ENCODE results near the gene CYB5D1. TPM values are rescaled to one million over a fixed set of nuclear protein-coding genes. Genes with fewer than 3 reads are reported as not detected.

CYB5D1 gene
- total and polyA plus RNA-seq, 9 donors: 7.0 to 22.2 (median 16.1) TPM

- H3K27me3 ChIP-seq: no peaks in the 10 kb centered on the region
- intact Hi-C loops (cut with DNase I): no loop called here
- H3K4me1 ChIP-seq (ENCODE audit: insufficient read depth): peaks cover 17% of the 10 kb centered on the region
- no peaks in the 10 kb centered on the region for H3K36me3 ChIP-seq
- no peaks in the 10 kb centered on the region for H3K9me3 ChIP-seq
- H3K4me3 ChIP-seq: peak overlapping the region; percentile 75
- peak; percentile 34 to 62 (median 52) for DNase-seq
- H3K27ac ChIP-seq: peak overlapping the region; percentile 95 to 98
- TF ChIP-seq CTCF (IDR thresholded peaks at IDR 0.05) (no peak), EP300 (IDR thresholded peaks at IDR 0.05) (no peak), POLR2A (IDR thresholded peaks at IDR 0.05) (no peak)
- WGBS, 3 donors: 0 to 3% (median 1%) methylated on average over 47 to 87 of the region's 100 CpGs
Observed at GRCh38 chr17:7884581-7885366, 27.0 kb downstream of the CYB5D1 start.

- TF ChIP-seq POLR2A (IDR thresholded peaks at IDR 0.05) (peak; percentile 34), EP300 (IDR thresholded peaks at IDR 0.05) (no peak)
- DNase-seq: peak; percentile 64 to 79 (median 76)
- H3K36me3 ChIP-seq: no peaks in the 10 kb centered on the region
- H3K27me3 ChIP-seq: no peaks in the 10 kb centered on the region
- no peaks in the 10 kb centered on the region for H3K9me3 ChIP-seq
- peaks cover 18% of the 10 kb centered on the region for H3K4me1 ChIP-seq (ENCODE audit: insufficient read depth)
- intact Hi-C loops (cut with DNase I): no loop called here
- 0 to 1% (median 1%) methylated on average over 53 to 64 of the region's 64 CpGs for WGBS, 3 donors
- H3K4me3 ChIP-seq: peak overlapping the region; percentile 75
- peak overlapping the region; percentile 95 to 98 for H3K27ac ChIP-seq
Observed at GRCh38 chr17:7885367-7886226, 27.8 kb downstream of the CYB5D1 start.

DNA sequence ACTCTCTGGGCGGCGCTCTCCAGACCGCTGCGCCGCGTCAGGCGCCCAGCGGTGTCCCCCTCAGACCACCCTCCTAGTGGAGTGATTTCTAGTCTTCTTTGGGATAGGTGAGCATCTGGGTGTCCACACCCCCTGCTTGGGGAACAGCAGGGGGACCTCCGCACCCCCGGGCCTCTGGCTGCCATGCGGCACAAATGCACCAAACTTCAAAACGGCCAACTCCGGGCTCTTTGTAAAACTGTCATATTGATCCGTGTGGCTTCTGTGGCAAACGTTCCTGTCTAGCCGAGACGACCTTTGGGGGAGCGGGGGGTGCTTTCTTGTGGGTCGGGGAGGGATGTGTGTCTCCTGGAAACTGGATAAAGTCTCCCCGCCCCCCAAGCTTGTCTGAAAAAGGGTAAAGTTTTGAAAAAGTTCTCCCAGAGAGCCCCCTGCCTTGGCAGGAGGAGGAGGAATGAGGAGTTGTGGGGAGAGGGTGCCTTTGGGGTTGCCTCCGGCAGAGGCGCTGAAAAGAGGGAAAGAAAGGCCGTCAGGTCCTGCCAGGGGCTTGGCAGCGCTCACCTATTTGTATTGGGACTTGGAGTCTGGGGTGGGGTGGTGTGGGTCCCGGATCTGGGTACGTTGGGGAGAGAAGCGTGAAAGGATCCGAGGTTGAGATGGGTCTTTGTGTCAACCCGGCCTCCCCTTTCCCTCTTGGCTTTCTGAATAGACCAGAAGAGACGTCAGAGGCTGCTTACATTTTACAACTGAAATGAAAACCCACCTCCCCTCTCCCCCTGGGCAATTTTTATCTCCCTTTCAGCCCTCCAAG, 28.6 kb downstream of the CYB5D1 start:
- peak overlapping the region; percentile 75 for H3K4me3 ChIP-seq
- no peaks in the 10 kb centered on the region for H3K27me3 ChIP-seq
- no peaks in the 10 kb centered on the region for H3K9me3 ChIP-seq
- peak; percentile 55 to 69 (median 63) for DNase-seq
- H3K4me1 ChIP-seq (ENCODE audit: insufficient read depth): peaks cover 18% of the 10 kb centered on the region
- 0 to 2% (median 1%) methylated on average over 29 to 30 of the region's 30 CpGs for WGBS, 3 donors
- intact Hi-C loops (cut with DNase I): no loop called here
- TF ChIP-seq CTCF (IDR thresholded peaks at IDR 0.05) (no peak), EP300 (IDR thresholded peaks at IDR 0.05) (no peak), POLR2A (IDR thresholded peaks at IDR 0.05) (no peak)
- H3K36me3 ChIP-seq: no peaks in the 10 kb centered on the region
- H3K27ac ChIP-seq: peak overlapping the region; percentile 95 to 98

DNA sequence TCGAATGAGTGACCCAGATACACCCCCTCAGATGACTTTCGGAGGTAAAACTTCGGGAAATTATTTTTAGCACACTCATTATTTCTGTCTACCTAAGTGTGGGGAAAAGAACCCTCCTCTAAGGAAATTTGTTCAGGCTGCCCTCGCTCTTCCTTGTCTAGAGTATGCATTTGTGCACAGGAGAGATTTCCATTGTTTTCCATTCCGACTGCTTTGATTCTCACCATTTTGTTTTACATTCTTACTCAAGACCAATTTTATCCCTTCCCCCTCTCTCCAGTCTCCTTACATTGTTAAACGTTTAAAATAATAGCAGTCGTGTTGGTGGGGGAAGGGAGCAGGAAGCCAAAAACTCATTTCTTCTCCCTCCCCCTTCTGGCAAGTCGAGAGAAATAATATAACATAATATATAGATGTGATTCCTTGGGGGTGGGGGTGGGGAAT, 29.3 kb downstream of the CYB5D1 start:
- 1% methylated on average over 8 of the region's 8 CpGs for WGBS, 3 donors
- Histone ChIP-seq H3K9me3 (no peaks in the 10 kb centered on the region), H3K27ac (peak overlapping the region; percentile 95 to 98), H3K4me3 (peak overlapping the region; percentile 75), H3K4me1 (ENCODE audit: insufficient read depth) (peaks cover 18% of the 10 kb centered on the region), H3K27me3 (no peaks in the 10 kb centered on the region), H3K36me3 (no peaks in the 10 kb centered on the region)
- DNase-seq: no peak
- peak in 1 of 3 donors; percentile 9 for TF ChIP-seq CTCF (IDR thresholded peaks at IDR 0.05)
- TF ChIP-seq POLR2A (IDR thresholded peaks at IDR 0.05): no peak
- TF ChIP-seq EP300 (IDR thresholded peaks at IDR 0.05): no peak
- intact Hi-C loops (cut with DNase I): no loop called here

Data from ovary (tissue), 9 donors.